Epithelial cell of proximal tubule (primary cell): ENCODE results near the gene PNO1. TPM values are rescaled to one million over a fixed set of nuclear protein-coding genes. Genes with fewer than 3 reads are reported as not detected.
"Not testable (repeated sequence)": the region's sequence is repeated elsewhere in the genome, so short reads cannot be mapped to it uniquely, and the experiment has no call there.

Source experiments
- DNase-seq: peaks from one replicate; pipeline ENCODE4 v3.0.0-alpha.2; 2011; ENCODE audit warnings: low read depth
- H3K4me3 ChIP-seq: 2 replicates; pipeline ENCODE4 v1.5.1; 2011; ENCODE audit warnings: low read depth, mild to moderate bottlenecking, low read length
- CTCF ChIP-seq: conservative IDR thresholded peaks from 2 replicates; pipeline ENCODE4 v1.5.1; 2012; ENCODE audit warnings: low read depth, mild to moderate bottlenecking, low read length
- total RNA-seq: library from RNA; depleted of rRNA; stranded (reverse); fragments of >200 nt; gene quantifications from 2 replicates; pipeline ENCODE4 v1.2.3, GENCODE V29; 2015

The PNO1 gene
- total RNA-seq, 1 donor from 2014 or later = 17.5 TPM

- no peak for DNase-seq
- H3K4me3 ChIP-seq = no peak overlapping the region
- no peak for TF ChIP-seq CTCF
Observed at GRCh38 chr2:68171146-68171545, 13.5 kb downstream of the PNO1 start.

DNA sequence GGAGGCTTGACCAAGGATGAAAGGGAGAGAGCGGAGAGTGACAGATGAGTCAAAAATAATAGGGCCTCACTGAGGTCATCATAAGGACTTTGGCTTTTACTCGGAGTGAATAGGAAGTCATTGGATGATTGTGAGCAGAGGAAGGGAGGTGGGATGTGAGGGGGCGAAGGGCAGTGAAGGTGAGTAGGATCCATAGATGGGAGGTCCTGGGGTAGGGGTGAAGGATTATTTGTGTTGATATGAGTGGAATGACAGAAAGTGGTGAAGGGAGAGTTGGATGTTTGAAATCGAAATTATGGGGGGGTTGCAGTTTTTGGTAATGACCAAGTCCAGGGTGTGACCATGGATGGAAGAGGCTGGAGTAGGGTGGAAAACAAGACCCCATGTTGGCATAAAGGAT lies 14.0 kb downstream of the PNO1 start:
- TF ChIP-seq CTCF = no peak
- no peak for DNase-seq

DNA sequence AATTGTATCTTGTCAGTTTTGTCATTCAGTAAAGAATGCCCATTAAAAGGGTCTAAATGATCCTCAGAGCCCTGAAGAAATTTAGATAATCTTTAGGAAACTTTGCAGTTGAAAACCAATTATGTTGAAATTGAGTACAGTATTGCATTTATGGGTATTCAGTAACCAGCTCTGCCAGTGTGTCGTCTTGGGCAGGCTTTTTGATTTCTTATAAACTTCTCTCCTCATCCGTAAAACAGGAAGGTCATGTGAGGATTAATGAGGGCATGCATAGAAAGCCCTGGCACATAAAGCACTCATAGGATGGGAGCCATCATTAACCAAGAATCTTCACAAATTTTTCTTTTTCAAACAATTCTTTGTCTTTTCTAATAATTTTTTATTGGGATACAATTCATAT lies 14.8 kb downstream of the PNO1 start:
- DNase-seq = no peak
- no peak for TF ChIP-seq CTCF

More for the DNA sequence above, 14.0 kb downstream of the PNO1 start:
- H3K4me3 ChIP-seq = no peak overlapping the region

GRCh38 chr2:68172990-68173700 lies 15.5 kb downstream of the PNO1 start:
- TF ChIP-seq CTCF = no peak
- no peak overlapping the region for H3K4me3 ChIP-seq
- no peak for DNase-seq

More for the DNA sequence above, 14.8 kb downstream of the PNO1 start:
- no peak overlapping the region for H3K4me3 ChIP-seq

GRCh38 chr2:68175210-68175609 lies 17.5 kb downstream of the PNO1 start:
- not testable (repeated sequence) for H3K4me3 ChIP-seq

GRCh38 chr2:68176657-68177056 lies 19.0 kb downstream of the PNO1 start:
- no peak overlapping the region for H3K4me3 ChIP-seq
- DNase-seq = no peak
- no peak for TF ChIP-seq CTCF

More at GRCh38 chr2:68175210-68175609, 17.5 kb downstream of the PNO1 start:
- not testable (repeated sequence) for DNase-seq

DNA sequence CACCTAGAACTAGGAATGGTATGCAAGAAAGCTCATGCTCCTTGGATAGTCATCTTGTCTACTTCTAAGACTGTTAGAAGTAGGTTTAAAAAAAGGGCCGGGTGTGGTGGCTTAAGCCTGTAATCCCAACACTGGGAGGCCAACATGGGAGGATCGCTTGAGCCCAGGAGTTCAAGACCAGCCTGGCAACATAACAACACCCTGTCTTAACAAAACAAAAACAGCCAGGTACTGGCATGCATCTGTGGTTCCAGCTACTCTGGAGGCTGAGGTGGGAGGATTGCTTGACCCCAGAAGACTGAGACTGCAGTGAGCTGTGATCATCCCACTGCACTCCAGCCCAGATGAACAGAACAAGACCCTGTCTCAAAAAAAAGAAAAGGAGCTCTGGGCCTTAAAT lies 19.9 kb downstream of the PNO1 start:
- TF ChIP-seq CTCF = no peak
- no peak overlapping the region for H3K4me3 ChIP-seq
- DNase-seq = no peak
